ENCODE results near the gene HOXA4. TPM values are rescaled to one million over a fixed set of nuclear protein-coding genes. Genes with fewer than 3 reads are reported as not detected.

Gene HOXA4
- total RNA-seq, 2 donors from 2014 or later, result 0.78 to 1.6 TPM

GRCh38 chr7:27078616-27079233, 51.8 kb downstream of the HOXA4 start:
- Histone ChIP-seq H3K27me3 (no peaks in the 10 kb centered on the region), H3K36me3 (replicated peaks in 1 of 2; ENCODE audit: insufficient read depth in 1 of 2, low read depth in 2 of 2) (no peaks in the 10 kb centered on the region), H3K4me1 (no peaks in the 10 kb centered on the region), H3K27ac (no peak overlapping the region), H3K9me3 (no peaks in the 10 kb centered on the region), H3K4me3 (no peak overlapping the region)
- intact Hi-C loops (cut with DNase I), result no loop called here
- 79 to 80% methylated on average over 5 of the region's 5 CpGs for WGBS, 2 donors
- TF ChIP-seq POLR2A (IDR thresholded peaks at IDR 0.05) (no peak), CTCF (IDR thresholded peaks at IDR 0.05) (no peak)
- ATAC-seq (no peak), DNase-seq (no peak)

MicroRNA genes within 50 kb of the gene (microRNA counts, 767-probe panel; counts per million panel counts)
- microRNA hsa-miR-196b-5p, result 0 to 736 counts per million in 2 donors

Small RNAs within 50 kb of the gene (microRNA-seq; reads per million reads assigned to microRNA genes)
- 9.3 to 19.3 reads per million in 2 donors for gene MIR196B (ENCODE audit: borderline number of aligned reads in 2 of 2, borderline replicate concordance in 2 of 2)

Small RNAs within 50 kb of the gene (small RNA-seq; reads per million reads assigned to genes)
- gene AC004080.5, result not detected
- gene RF01977, result not detected

Other genes with a start within 250 kb of the HOXA4 start
- not detected for gene HOXA1, start 34.8 kb downstream of the HOXA4 start, total RNA-seq
- under 1 TPM in 1 of 2 donors, not detected in 1; 0.66 TPM for gene HOXA2, start 28.1 kb downstream of the HOXA4 start, total RNA-seq
- gene HOXA5, start 12.9 kb upstream of the HOXA4 start, total RNA-seq, result 1 to 10 TPM in 1 of 2 donors, under 1 TPM in 1; 0.99 to 2.6 TPM
- not detected for gene HOXA6, start 17.0 kb upstream of the HOXA4 start, total RNA-seq
- 1 to 10 TPM in 1 of 2 donors, not detected in 1; 1.6 TPM for gene HOXA3, start 21.8 kb upstream of the HOXA4 start, total RNA-seq
- gene HOXA7, start 25.9 kb upstream of the HOXA4 start, total RNA-seq, result under 1 TPM; 0.26 to 0.66 TPM
- gene HOXA9, start 34.8 kb upstream of the HOXA4 start, total RNA-seq, result not detected
- under 1 TPM in 1 of 2 donors, not detected in 1; 0.52 TPM for gene HOXA10, start 43.6 kb upstream of the HOXA4 start, total RNA-seq
- not detected for gene HOXA11, start 54.5 kb upstream of the HOXA4 start, total RNA-seq
- gene HOXA13, start 69.3 kb upstream of the HOXA4 start, total RNA-seq, result not detected
- gene EVX1, start 112.0 kb upstream of the HOXA4 start, total RNA-seq, result not detected

All from body of pancreas (tissue), 4 donors.